NT2/D1 (cell line): Measurements from ENCODE around the gene ASIC2.

Source experiments
- SUZ12 ChIP-seq: IDR thresholded peaks from 2 replicates; pipeline ENCODE4 v1.6.1; 2011; ENCODE audit not compliant: insufficient read length, insufficient read depth; ENCODE audit errors: extremely low read depth
- ZNF274 ChIP-seq: IDR thresholded peaks from 2 replicates; pipeline ENCODE4 v1.6.1; 2011; ENCODE audit warnings: mild to moderate bottlenecking, low read depth, low read length

- no peak for TF ChIP-seq ZNF274
- TF ChIP-seq SUZ12 = no peak
Observed at GRCh38 chr17:32998887-32999228, 294.2 kb downstream of the ASIC2 start.
